Subcutaneous adipose tissue (tissue), 4 donors: ENCODE data around the gene SSH2. TPM values are rescaled to one million over a fixed set of nuclear protein-coding genes. Genes with fewer than 3 reads are reported as not detected.

Source experiments
- total RNA-seq, 4 donors: library from RNA; depleted of rRNA; stranded (reverse); fragments of >200 nt; gene quantifications; one replicate each; pipeline ENCODE4 v1.1.0, GENCODE V29; 2016
- TF ChIP-seq, protein P1 (sequence below): fragments of 450-650 bp; IDR thresholded peaks from one replicate; pipeline ENCODE4 v1.5.1; 2016; ENCODE audit warnings: low read depth, mild to moderate bottlenecking, control low read depth, antibody characterized with exemption, moderate library complexity

The SSH2 gene
- total RNA-seq, 4 donors from 2014 or later, result 51.8 to 70.6 (median 61.4) TPM

DNA sequence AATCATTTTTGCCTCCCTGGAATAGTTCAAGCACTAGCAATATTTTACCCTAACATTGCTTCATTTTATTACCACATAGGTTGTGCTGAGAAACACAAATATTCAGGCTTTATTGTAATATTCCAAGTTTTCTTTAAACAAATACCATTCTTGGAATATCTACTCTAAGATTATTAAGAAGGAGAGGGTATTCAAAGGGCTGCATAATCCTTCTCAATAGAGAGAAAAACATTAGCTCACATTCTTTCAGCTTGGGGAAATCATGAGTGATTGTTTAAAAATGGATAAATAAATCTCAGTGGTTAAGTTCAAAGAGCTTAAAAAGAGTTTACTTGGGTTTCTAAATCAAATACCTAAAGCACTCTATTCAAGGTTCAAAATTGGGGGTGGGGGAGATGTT is 195.4 kb downstream of the SSH2 start:
- TF ChIP-seq, protein P1, sequence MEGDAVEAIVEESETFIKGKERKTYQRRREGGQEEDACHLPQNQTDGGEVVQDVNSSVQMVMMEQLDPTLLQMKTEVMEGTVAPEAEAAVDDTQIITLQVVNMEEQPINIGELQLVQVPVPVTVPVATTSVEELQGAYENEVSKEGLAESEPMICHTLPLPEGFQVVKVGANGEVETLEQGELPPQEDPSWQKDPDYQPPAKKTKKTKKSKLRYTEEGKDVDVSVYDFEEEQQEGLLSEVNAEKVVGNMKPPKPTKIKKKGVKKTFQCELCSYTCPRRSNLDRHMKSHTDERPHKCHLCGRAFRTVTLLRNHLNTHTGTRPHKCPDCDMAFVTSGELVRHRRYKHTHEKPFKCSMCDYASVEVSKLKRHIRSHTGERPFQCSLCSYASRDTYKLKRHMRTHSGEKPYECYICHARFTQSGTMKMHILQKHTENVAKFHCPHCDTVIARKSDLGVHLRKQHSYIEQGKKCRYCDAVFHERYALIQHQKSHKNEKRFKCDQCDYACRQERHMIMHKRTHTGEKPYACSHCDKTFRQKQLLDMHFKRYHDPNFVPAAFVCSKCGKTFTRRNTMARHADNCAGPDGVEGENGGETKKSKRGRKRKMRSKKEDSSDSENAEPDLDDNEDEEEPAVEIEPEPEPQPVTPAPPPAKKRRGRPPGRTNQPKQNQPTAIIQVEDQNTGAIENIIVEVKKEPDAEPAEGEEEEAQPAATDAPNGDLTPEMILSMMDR, result no peak

DNA sequence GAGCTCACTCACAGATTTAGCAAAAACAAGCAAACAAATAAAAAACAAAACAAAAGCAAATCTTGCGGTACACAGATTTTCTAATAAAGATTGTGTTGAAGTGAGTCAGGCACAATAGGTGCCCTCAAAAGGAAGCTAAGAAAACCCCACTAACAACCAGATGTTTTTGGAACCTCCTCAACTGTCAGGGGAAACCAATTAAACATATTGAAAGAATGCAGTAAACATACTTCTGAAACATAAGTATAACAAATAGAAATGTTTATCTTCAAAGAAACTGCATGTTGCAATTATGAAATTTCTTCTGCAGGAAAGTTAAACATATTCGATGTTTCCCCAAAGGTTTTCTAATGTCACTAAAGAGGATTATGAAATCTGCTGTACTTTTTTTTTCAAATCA is 196.9 kb downstream of the SSH2 start:
- TF ChIP-seq, protein P1, result no peak

DNA sequence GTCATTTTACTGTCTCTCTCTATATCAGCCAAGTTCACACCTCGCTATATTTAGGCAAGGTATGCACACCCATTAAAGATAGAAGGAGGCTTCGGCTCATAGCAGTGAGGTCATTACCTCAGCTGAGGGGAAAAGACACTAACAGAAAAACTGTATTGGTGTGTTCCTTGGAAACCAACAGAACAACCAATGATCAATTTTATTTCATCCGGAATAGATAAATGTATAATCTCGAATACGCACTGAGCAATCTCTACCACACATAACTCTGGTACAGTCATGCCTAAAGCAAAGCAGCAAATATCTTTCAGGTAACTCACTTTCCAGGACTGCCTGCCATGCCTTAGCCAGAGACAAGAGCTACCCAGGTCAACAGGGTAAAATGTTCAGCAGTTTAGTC is 197.4 kb downstream of the SSH2 start:
- TF ChIP-seq, protein P1, result no peak

DNA sequence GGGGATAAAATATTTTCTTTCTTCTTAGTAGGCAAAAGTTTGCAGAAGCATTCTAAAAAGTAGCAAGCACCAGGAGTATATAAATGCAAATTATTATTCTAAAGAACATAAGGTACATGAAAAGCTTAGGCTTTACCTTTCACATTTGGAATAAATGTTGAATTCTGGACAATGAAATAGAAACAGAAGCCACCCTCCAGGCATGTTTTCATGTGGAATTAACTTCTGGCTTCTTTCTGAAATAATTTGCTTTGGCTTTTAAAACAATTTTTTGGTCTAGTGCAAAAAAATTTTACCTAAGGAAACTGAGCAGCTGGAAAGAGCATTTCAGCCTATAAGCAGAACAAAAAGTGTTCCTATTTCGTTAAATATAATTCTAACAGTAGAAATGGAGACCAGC is 197.8 kb downstream of the SSH2 start:
- TF ChIP-seq, protein P1, result no peak

DNA sequence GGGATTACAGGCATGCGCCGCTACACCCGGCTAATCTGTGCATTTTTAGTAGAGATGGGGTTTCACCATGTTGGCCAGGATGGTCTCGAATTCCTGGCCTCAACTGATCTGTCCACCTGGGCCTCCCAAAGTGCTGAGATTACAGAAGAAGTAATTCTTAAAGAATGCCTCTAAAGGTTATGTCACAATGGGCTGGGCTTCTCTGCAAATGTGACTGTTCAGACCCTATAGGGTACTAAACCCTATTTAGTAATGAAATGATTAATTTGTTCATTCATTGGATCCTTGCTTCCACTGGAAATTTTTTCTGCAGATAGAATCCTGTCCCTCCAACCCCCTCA is 198.5 kb downstream of the SSH2 start:
- TF ChIP-seq, protein P1, result no peak

DNA sequence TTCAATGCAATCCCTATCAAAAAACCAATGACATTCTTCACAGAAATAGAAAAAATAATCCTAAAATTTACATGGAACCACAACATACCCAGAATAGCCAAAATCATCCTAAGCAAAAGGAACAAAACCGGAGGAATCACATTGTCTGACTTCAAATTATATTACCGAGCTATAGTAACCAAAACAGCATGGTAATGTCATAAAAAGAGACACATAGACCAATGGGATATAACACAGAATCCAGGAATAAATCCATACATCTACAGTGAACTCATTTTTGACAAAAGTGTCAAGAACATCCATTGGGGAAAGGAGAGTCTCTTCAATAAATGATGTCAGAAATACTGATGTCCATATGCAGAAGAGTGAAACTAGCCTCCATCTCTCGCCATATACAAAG is 201.5 kb downstream of the SSH2 start:
- TF ChIP-seq, protein P1, result no peak

DNA sequence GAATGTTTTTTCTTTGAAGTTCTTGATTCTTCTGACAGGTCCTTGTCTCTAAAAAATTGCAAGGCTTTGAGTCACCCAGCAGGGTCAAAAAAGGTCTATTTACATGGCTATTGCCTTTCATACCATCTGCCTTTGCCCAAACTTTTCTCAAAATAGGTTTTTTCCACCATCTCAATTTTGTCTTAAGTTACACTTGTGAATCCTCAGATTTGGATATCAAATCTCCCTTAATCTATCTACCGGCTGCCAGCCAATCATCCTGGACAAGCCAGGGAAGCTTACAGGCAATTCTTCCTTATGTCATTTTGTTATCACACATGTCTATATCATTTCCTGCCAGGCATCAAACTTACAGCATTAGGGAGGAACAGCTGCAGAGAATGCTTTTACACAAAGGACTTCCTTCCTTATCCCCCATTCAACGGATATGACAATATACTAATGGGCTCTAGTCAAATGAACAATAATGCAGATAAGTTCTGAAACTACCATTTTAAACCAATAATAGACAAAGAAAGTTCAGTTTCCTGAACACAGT is 203.2 kb downstream of the SSH2 start:
- TF ChIP-seq, protein P1, result no peak
